HepG2 (cell line): ENCODE results near the gene CLPSL2. TPM values are rescaled to one million over a fixed set of nuclear protein-coding genes. Genes with fewer than 3 reads are reported as not detected.

Experiments used
- HOXA9 ChIP-seq: sonication (generic); formaldehyde crosslinking; IDR thresholded peaks from 2 replicates; pipeline ENCODE4 v1.8.1; 2022; ENCODE audit warnings: missing genetic modification reagents, mild to moderate bottlenecking, moderate library complexity, borderline replicate concordance
- MAX ChIP-seq: IDR thresholded peaks from 2 replicates; pipeline ENCODE4 v1.6.1; 2012; ENCODE audit warnings: inconsistent platforms
- NFYB ChIP-seq: sonication (generic); formaldehyde crosslinking; IDR thresholded peaks from 2 replicates; pipeline ENCODE4 v1.4.0; 2020; ENCODE audit warnings: missing genetic modification reagents
- PCBP1 ChIP-seq: fragments of 200-400 bp; formaldehyde crosslinking; IDR thresholded peaks from 2 replicates; pipeline ENCODE4 v1.6.1; 2017; ENCODE audit warnings: mild to moderate bottlenecking, low read depth, low read length, borderline replicate concordance
- PITX1 ChIP-seq: sonication (generic); formaldehyde crosslinking; IDR thresholded peaks from 2 replicates; pipeline ENCODE4 v1.5.1; 2020; ENCODE audit warnings: mild to moderate bottlenecking, missing genetic modification reagents
- RARA ChIP-seq: IDR thresholded peaks from 2 replicates; pipeline ENCODE4 v1.6.1; 2016; ENCODE audit warnings: missing genetic modification reagents, missing compliant biosample characterization
- SIN3A ChIP-seq: IDR thresholded peaks from 2 replicates; pipeline ENCODE4 v1.6.1; 2011; ENCODE audit warnings: low read depth, mild to moderate bottlenecking, control low read depth, low read length, borderline replicate concordance
- ZFP90 ChIP-seq: sonication (generic); formaldehyde crosslinking; IDR thresholded peaks from 2 replicates; pipeline ENCODE4 v1.8.0; 2022; ENCODE audit warnings: missing genetic modification reagents, mild to moderate bottlenecking, inconsistent platforms, borderline replicate concordance
- ZNF136 ChIP-seq: sonication (generic); formaldehyde crosslinking; IDR thresholded peaks from 2 replicates; pipeline ENCODE4 v1.8.1; 2022; ENCODE audit warnings: low read depth, mild to moderate bottlenecking, moderate library complexity, missing genetic modification reagents
- ZNF143 ChIP-seq: sonication (generic); formaldehyde crosslinking; IDR thresholded peaks from 2 replicates; pipeline ENCODE4 v1.4.0; 2020; ENCODE audit warnings: missing genetic modification reagents
- ZNF282 ChIP-seq: fragments of 450-650 bp; IDR thresholded peaks from 2 replicates; pipeline ENCODE4 v1.6.1; 2018; ENCODE audit not compliant: partially characterized antibody
- ZNF512 ChIP-seq: sonication (generic); formaldehyde crosslinking; IDR thresholded peaks from 2 replicates; pipeline ENCODE4 v1.4.0; 2020; ENCODE audit warnings: mild to moderate bottlenecking, missing genetic modification reagents
- ZNF564 ChIP-seq: sonication (generic); formaldehyde crosslinking; IDR thresholded peaks from 2 replicates; pipeline ENCODE4 v1.8.1; 2023; ENCODE audit warnings: mild to moderate bottlenecking, missing genetic modification reagents
- ZNF598 ChIP-seq: sonication (generic); formaldehyde crosslinking; IDR thresholded peaks from 2 replicates; pipeline ENCODE4 v1.5.1; 2020; ENCODE audit warnings: mild to moderate bottlenecking, missing genetic modification reagents, borderline replicate concordance
- ZNF605 ChIP-seq: sonication (generic); formaldehyde crosslinking; IDR thresholded peaks from 2 replicates; pipeline ENCODE4 v1.8.0; 2022; ENCODE audit warnings: mild to moderate bottlenecking, missing genetic modification reagents
- ZNF7 ChIP-seq: IDR thresholded peaks from 2 replicates; pipeline ENCODE4 v1.6.1; 2016; ENCODE audit warnings: missing biosample characterization, missing genetic modification reagents
- ZNF782 ChIP-seq: sonication (generic); formaldehyde crosslinking; IDR thresholded peaks from 2 replicates; pipeline ENCODE4 v1.4.0; 2020; ENCODE audit warnings: missing genetic modification reagents, mild to moderate bottlenecking, borderline replicate concordance
- polyA plus RNA-seq, 8 experiments: library from polyadenylated mRNA; depleted of rRNA in 3 of 8; stranded (reverse) in 7 of 8; unstranded in 1 of 8; fragments of >200 nt; fragmentation: Illumina TruSeq in 4 of 8; extraction: Trizol in 4 of 8; gene quantifications; 2 replicates each; pipeline versions ENCODE4 v1.2.1 to v1.2.3, GENCODE V29; 2011 to 2016; ENCODE audit warnings: low read depth in 4 of 8, missing spikeins in 1 of 8, mixed read lengths in 1 of 8; ENCODE audit not compliant: insufficient read depth in 1 of 8
- total RNA-seq, 5 experiments: library from RNA; depleted of rRNA; stranded (reverse); fragments of >200 nt; fragmentation: Illumina TruSeq; extraction: Trizol; gene quantifications; 2 replicates each; pipeline ENCODE4 v1.2.3, GENCODE V29; 2016; ENCODE audit warnings: low read depth in 1 of 5
- TF ChIP-seq, protein P1 (sequence below): sonication (generic); formaldehyde crosslinking; IDR thresholded peaks from 2 replicates; pipeline ENCODE4 v1.5.0; 2020; ENCODE audit warnings: mild to moderate bottlenecking, missing genetic modification reagents
- TF ChIP-seq, protein P2 (sequence below): sonication (generic); formaldehyde crosslinking; IDR thresholded peaks from 2 replicates; pipeline ENCODE4 v1.4.0; 2020; ENCODE audit warnings: missing genetic modification reagents
- TF ChIP-seq, protein P3 (sequence below), 2 experiments: sonication (generic) in 1 of 2; formaldehyde crosslinking in 1 of 2; IDR thresholded peaks; 2 replicates each; pipeline versions ENCODE4 v1.4.0 to v1.6.1; 2018 to 2020; ENCODE audit warnings: missing genetic modification reagents in 2 of 2, borderline replicate concordance in 1 of 2, low read depth in 1 of 2, mild to moderate bottlenecking in 1 of 2, missing biosample characterization in 1 of 2

Gene CLPSL2
- total and polyA plus RNA-seq, 2 of the 13 experiments (the other 11 are each of a cell fraction or from before 2014, with no cell fraction given): not detected

- TF ChIP-seq ZNF143 (CRISPR knock-in tag) (no peak), ZNF7 (CRISPR knock-in tag) (no peak), ZNF598 (0 out of 2 replicates have a peak, but pooled peaks have one; percentile 1), SIN3A (no peak; the same call in 1 of the 2 replicates), HOXA9 (CRISPR knock-in tag) (no peak), ZNF136 (no peak), RARA (CRISPR knock-in tag) (no peak), PCBP1 (0 out of 2 replicates have a peak, but pooled peaks have one; percentile 62), ZNF564 (CRISPR knock-in tag) (peak; percentile 79), ZNF282 (no peak), PITX1 (CRISPR knock-in tag) (peak; percentile 43; the same call in 1 of the 2 replicates), ZNF512 (CRISPR knock-in tag) (0 out of 2 replicates have a peak, but pooled peaks have one; percentile 54), MAX (no peak; the same call in 1 of the 2 replicates), NFYB (no peak), ZNF782 (0 out of 2 replicates have a peak, but pooled peaks have one; percentile 28), ZFP90 (CRISPR knock-in tag) (peak; percentile 58; the same call in 1 of the 2 replicates), ZNF605 (CRISPR knock-in tag) (no peak)
- TF ChIP-seq, protein P1, sequence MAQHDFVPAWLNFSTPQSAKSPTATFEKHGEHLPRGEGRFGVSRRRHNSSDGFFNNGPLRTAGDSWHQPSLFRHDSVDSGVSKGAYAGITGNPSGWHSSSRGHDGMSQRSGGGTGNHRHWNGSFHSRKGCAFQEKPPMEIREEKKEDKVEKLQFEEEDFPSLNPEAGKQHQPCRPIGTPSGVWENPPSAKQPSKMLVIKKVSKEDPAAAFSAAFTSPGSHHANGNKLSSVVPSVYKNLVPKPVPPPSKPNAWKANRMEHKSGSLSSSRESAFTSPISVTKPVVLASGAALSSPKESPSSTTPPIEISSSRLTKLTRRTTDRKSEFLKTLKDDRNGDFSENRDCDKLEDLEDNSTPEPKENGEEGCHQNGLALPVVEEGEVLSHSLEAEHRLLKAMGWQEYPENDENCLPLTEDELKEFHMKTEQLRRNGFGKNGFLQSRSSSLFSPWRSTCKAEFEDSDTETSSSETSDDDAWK (CRISPR knock-in tag): no peak
- TF ChIP-seq, protein P2, sequence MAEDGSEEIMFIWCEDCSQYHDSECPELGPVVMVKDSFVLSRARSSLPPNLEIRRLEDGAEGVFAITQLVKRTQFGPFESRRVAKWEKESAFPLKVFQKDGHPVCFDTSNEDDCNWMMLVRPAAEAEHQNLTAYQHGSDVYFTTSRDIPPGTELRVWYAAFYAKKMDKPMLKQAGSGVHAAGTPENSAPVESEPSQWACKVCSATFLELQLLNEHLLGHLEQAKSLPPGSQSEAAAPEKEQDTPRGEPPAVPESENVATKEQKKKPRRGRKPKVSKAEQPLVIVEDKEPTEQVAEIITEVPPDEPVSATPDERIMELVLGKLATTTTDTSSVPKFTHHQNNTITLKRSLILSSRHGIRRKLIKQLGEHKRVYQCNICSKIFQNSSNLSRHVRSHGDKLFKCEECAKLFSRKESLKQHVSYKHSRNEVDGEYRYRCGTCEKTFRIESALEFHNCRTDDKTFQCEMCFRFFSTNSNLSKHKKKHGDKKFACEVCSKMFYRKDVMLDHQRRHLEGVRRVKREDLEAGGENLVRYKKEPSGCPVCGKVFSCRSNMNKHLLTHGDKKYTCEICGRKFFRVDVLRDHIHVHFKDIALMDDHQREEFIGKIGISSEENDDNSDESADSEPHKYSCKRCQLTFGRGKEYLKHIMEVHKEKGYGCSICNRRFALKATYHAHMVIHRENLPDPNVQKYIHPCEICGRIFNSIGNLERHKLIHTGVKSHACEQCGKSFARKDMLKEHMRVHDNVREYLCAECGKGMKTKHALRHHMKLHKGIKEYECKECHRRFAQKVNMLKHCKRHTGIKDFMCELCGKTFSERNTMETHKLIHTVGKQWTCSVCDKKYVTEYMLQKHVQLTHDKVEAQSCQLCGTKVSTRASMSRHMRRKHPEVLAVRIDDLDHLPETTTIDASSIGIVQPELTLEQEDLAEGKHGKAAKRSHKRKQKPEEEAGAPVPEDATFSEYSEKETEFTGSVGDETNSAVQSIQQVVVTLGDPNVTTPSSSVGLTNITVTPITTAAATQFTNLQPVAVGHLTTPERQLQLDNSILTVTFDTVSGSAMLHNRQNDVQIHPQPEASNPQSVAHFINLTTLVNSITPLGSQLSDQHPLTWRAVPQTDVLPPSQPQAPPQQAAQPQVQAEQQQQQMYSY (CRISPR knock-in tag): no peak
- TF ChIP-seq, protein P3, sequence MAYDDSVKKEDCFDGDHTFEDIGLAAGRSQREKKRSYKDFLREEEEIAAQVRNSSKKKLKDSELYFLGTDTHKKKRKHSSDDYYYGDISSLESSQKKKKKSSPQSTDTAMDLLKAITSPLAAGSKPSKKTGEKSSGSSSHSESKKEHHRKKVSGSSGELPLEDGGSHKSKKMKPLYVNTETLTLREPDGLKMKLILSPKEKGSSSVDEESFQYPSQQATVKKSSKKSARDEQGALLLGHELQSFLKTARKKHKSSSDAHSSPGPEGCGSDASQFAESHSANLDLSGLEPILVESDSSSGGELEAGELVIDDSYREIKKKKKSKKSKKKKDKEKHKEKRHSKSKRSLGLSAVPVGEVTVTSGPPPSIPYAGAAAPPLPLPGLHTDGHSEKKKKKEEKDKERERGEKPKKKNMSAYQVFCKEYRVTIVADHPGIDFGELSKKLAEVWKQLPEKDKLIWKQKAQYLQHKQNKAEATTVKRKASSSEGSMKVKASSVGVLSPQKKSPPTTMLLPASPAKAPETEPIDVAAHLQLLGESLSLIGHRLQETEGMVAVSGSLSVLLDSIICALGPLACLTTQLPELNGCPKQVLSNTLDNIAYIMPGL (CRISPR knock-in tag; IDR thresholded peaks at IDR 0.05; ENCODE audit: borderline replicate concordance in 1 of 2, low read depth in 1 of 2): peak in 1 of 2 experiments; percentile 84; a peak in 3 of 4 replicates
Observed at GRCh38 chr6:35727231-35727934, 49.0 kb upstream of the CLPSL2 start (continued).
